Activated naive CD8-positive, alpha-beta T cell (primary cell): Measurements from ENCODE around the gene TTLL4.

Experiments used
- H3K27ac Mint-ChIP-seq: one replicate; pipeline ENCODE4 v1.8.0; 2021; ENCODE audit warnings: mixed read lengths
- H3K27me3 Mint-ChIP-seq: one replicate; pipeline ENCODE4 v1.8.0; 2021; ENCODE audit warnings: mixed read lengths
- H3K36me3 Mint-ChIP-seq: one replicate; pipeline ENCODE4 v1.8.0; 2021; ENCODE audit warnings: mixed read lengths
- H3K4me1 Mint-ChIP-seq: one replicate; pipeline ENCODE4 v1.8.0; 2021; ENCODE audit warnings: low read depth, mixed read lengths
- H3K4me3 Mint-ChIP-seq: one replicate; pipeline ENCODE4 v1.8.0; 2021; ENCODE audit warnings: mild to moderate bottlenecking, mixed read lengths
- H3K9me3 Mint-ChIP-seq: one replicate; pipeline ENCODE4 v1.8.0; 2021; ENCODE audit warnings: low read depth, mixed read lengths

TTLL4 gene

GRCh38 chr2:218780851-218781690 is 70.4 kb downstream of the TTLL4 start:
- Mint-ChIP-seq H3K27ac (no peak overlapping the region), H3K4me3 (peak overlapping the region; percentile 44), H3K27me3 (peaks cover 38% of the 10 kb centered on the region), H3K36me3 (peaks cover 20% of the 10 kb centered on the region), H3K4me1 (peaks cover 8% of the 10 kb centered on the region), H3K9me3 (peaks cover 10% of the 10 kb centered on the region)

- Mint-ChIP-seq H3K27me3 (peaks cover 38% of the 10 kb centered on the region), H3K4me3 (peak within 1 kb of the TSS; percentile 44), H3K4me1 (peaks cover 8% of the 10 kb centered on the region), H3K36me3 (peaks cover 14% of the 10 kb centered on the region), H3K9me3 (peaks cover 4% of the 10 kb centered on the region), H3K27ac (no peak within 1 kb of the TSS)
These were observed 71.3 kb downstream of the TTLL4 start, which contains the start of gene CYP27A1 for GRCh38 chr2:218781691-218782527. CYP27A1 (plus strand) TSS chr2:218782147; CDS start chr2:218782183, 36 bp downstream.

GRCh38 chr2:218782528-218782844 is 71.9 kb downstream of the TTLL4 start:
- peaks cover 37% of the 10 kb centered on the region for H3K27me3 Mint-ChIP-seq
- H3K9me3 Mint-ChIP-seq, result no peaks in the 10 kb centered on the region
- H3K27ac Mint-ChIP-seq, result no peak overlapping the region
- peaks cover 10% of the 10 kb centered on the region for H3K36me3 Mint-ChIP-seq
- H3K4me3 Mint-ChIP-seq, result no peak overlapping the region
- H3K4me1 Mint-ChIP-seq, result peaks cover 8% of the 10 kb centered on the region

GRCh38 chr2:218783688-218784087 is 73.1 kb downstream of the TTLL4 start:
- peaks cover 8% of the 10 kb centered on the region for H3K4me1 Mint-ChIP-seq
- H3K27me3 Mint-ChIP-seq, result peaks cover 39% of the 10 kb centered on the region
- no peaks in the 10 kb centered on the region for H3K9me3 Mint-ChIP-seq
- no peak overlapping the region for H3K27ac Mint-ChIP-seq
- H3K4me3 Mint-ChIP-seq, result no peak overlapping the region
- H3K36me3 Mint-ChIP-seq, result peaks cover 13% of the 10 kb centered on the region

GRCh38 chr2:218785103-218785502 is 74.5 kb downstream of the TTLL4 start:
- Mint-ChIP-seq H3K27ac (no peak overlapping the region), H3K4me3 (no peak overlapping the region), H3K4me1 (peaks cover 8% of the 10 kb centered on the region), H3K36me3 (peaks cover 10% of the 10 kb centered on the region), H3K27me3 (peaks cover 38% of the 10 kb centered on the region), H3K9me3 (no peaks in the 10 kb centered on the region)

- H3K36me3 Mint-ChIP-seq, result peaks cover 12% of the 10 kb centered on the region
- peaks cover 36% of the 10 kb centered on the region for H3K27me3 Mint-ChIP-seq
- H3K9me3 Mint-ChIP-seq, result no peaks in the 10 kb centered on the region
- no peak overlapping the region for H3K27ac Mint-ChIP-seq
- no peak overlapping the region for H3K4me3 Mint-ChIP-seq
- H3K4me1 Mint-ChIP-seq, result peaks cover 4% of the 10 kb centered on the region
These were observed 75.5 kb downstream of the TTLL4 start for GRCh38 chr2:218786133-218786532.

GRCh38 chr2:218788529-218789255 is 78.1 kb downstream of the TTLL4 start:
- H3K36me3 Mint-ChIP-seq, result peaks cover 8% of the 10 kb centered on the region
- peaks cover 21% of the 10 kb centered on the region for H3K27me3 Mint-ChIP-seq
- H3K27ac Mint-ChIP-seq, result no peak overlapping the region
- H3K9me3 Mint-ChIP-seq, result no peaks in the 10 kb centered on the region
- H3K4me1 Mint-ChIP-seq, result no peaks in the 10 kb centered on the region
- no peak overlapping the region for H3K4me3 Mint-ChIP-seq

GRCh38 chr2:218792433-218792832 is 81.8 kb downstream of the TTLL4 start:
- no peak overlapping the region for H3K4me3 Mint-ChIP-seq
- H3K27me3 Mint-ChIP-seq, result peaks cover 13% of the 10 kb centered on the region
- no peaks in the 10 kb centered on the region for H3K4me1 Mint-ChIP-seq
- H3K27ac Mint-ChIP-seq, result no peak overlapping the region
- peaks cover 8% of the 10 kb centered on the region for H3K36me3 Mint-ChIP-seq
- H3K9me3 Mint-ChIP-seq, result no peaks in the 10 kb centered on the region

GRCh38 chr2:218796691-218797090 is 86.1 kb downstream of the TTLL4 start:
- Mint-ChIP-seq H3K4me1 (no peaks in the 10 kb centered on the region), H3K9me3 (no peaks in the 10 kb centered on the region), H3K27ac (no peak overlapping the region), H3K27me3 (peaks cover 5% of the 10 kb centered on the region), H3K4me3 (no peak overlapping the region), H3K36me3 (no peaks in the 10 kb centered on the region)

GRCh38 chr2:218798767-218799504 is 88.3 kb downstream of the TTLL4 start:
- no peaks in the 10 kb centered on the region for H3K36me3 Mint-ChIP-seq
- peaks cover 8% of the 10 kb centered on the region for H3K27me3 Mint-ChIP-seq
- H3K27ac Mint-ChIP-seq, result no peak overlapping the region

GRCh38 chr2:218799990-218800389 is 89.4 kb downstream of the TTLL4 start:
- Mint-ChIP-seq H3K4me3 (no peak overlapping the region), H3K27ac (no peak overlapping the region), H3K27me3 (peaks cover 13% of the 10 kb centered on the region), H3K36me3 (peaks cover 7% of the 10 kb centered on the region), H3K9me3 (peaks cover 4% of the 10 kb centered on the region), H3K4me1 (peaks cover 10% of the 10 kb centered on the region)

More at GRCh38 chr2:218798767-218799504, 88.3 kb downstream of the TTLL4 start:
- no peak overlapping the region for H3K4me3 Mint-ChIP-seq
- peaks cover 10% of the 10 kb centered on the region for H3K4me1 Mint-ChIP-seq
- H3K9me3 Mint-ChIP-seq, result no peaks in the 10 kb centered on the region

GRCh38 chr2:218802386-218802994 is 91.9 kb downstream of the TTLL4 start:
- Mint-ChIP-seq H3K27ac (no peak overlapping the region), H3K27me3 (peaks cover 22% of the 10 kb centered on the region), H3K36me3 (peaks cover 9% of the 10 kb centered on the region), H3K4me3 (no peak overlapping the region), H3K9me3 (peaks cover 8% of the 10 kb centered on the region), H3K4me1 (peaks cover 10% of the 10 kb centered on the region)

- H3K4me3 Mint-ChIP-seq, result no peak overlapping the region
- peaks cover 10% of the 10 kb centered on the region for H3K4me1 Mint-ChIP-seq
- peaks cover 8% of the 10 kb centered on the region for H3K9me3 Mint-ChIP-seq
- peaks cover 9% of the 10 kb centered on the region for H3K36me3 Mint-ChIP-seq
- H3K27me3 Mint-ChIP-seq, result peaks cover 28% of the 10 kb centered on the region
- no peak overlapping the region for H3K27ac Mint-ChIP-seq
These were observed 94.2 kb downstream of the TTLL4 start for GRCh38 chr2:218804817-218805216.
